IPS DF 19.7 (cell line): ENCODE results near the gene ALG2.
"Not testable (repeated sequence)": the region's sequence is repeated elsewhere in the genome, so short reads cannot be mapped to it uniquely, and the experiment has no call there.

ENCODE experiments used
- DNase-seq: peaks from one replicate; pipeline ENCODE4 v3.0.0-alpha.2; 2013; ENCODE audit warnings: low read depth, low spot score

Gene ALG2

DNA sequence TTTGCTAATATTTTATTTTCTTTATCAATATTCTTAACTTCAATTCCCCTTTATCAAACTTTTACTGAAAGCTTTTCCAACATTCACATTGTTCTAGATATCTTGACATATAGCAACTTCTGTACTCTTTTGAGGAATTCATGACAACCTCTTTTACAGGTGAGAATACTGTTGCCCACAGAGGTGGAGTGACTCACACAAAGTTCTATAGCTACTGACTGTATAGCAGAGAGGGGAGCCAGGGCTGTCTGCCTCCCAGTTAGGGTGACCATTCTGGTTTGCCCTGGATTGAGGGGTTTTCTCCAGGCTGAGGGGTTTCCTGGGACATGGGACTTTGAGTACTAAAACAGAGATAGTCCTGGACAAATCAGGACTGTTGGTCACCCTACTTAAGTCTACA lies 16.6 kb upstream of the ALG2 start:
- no peak for DNase-seq

DNA sequence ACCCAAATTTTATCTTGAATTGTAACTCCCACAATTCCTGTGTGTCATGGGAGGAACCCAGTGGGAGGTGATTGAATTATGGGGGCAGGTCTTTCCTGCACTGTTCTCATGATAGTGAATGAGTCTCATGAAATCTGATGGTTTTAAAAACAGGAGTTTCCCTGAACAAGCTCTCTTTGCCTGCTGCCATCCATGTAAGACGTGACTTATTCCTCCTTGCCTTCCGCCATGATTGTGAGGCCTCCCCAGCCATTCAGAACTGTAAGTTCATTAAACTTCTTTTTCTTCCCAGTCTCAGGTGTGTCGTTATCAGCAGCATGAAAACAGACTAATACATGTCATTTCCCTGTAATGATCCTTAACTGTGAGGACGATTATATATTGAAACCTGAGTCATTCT lies 16.1 kb upstream of the ALG2 start:
- not testable (repeated sequence) for DNase-seq

GRCh38 chr9:99237356-99237755 lies 15.6 kb upstream of the ALG2 start:
- no peak for DNase-seq

DNA sequence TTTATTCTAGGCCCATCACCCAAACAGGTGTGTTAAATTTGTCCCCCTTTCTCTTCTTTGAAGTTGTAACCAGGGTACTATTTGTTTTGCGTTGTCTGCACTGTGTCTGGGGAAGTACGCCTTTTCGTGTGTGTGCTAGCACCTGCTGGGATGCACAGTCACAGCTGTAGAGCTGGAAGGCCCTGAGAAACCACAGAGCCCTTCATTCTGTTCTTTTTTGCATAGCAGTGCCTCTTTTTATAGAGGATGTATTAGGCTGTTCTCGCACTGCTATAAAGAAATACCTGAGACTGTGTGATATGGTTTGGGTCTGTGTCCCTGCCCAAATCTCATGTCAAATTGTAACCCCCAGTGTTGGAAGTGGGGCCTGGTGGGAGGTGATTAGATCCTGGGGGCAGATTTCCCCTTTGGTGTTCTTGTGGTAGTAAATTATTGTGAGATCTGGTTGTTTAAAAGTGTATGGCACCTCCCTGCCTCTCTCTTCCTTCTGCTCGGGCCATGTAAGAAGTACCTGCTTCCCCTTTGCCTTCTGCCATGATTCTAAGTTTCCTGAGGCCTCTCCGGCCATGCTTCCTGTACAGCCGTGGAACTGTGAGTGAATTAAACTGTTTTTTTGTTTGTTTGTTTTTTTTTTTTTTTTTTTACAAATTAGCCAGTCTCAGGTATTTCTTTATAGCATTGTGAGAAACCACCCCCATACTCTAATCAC lies 14.3 kb upstream of the ALG2 start:
- DNase-seq = no peak

DNA sequence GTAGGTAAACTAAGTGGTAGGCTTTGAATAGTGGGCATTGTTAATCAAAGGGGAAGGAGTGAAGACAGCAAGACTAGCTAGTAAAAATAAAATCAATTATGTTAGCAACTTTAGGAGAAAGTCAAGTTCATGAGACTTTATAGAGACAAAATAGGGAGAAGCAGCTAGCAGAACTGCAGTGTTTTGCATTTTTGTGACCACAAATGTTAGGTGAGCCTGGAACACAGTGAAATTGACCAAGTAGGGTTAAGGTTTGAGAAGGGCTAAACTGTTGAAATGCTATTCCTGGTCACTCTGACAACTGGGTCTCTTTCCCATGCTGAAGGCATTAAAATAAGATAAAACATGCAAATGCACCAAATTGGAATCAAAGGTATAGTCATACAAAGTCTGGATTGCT lies 13.3 kb upstream of the ALG2 start:
- DNase-seq = no peak

- no peak for DNase-seq
Observed at GRCh38 chr9:99234618-99235017, 12.9 kb upstream of the ALG2 start.

DNA sequence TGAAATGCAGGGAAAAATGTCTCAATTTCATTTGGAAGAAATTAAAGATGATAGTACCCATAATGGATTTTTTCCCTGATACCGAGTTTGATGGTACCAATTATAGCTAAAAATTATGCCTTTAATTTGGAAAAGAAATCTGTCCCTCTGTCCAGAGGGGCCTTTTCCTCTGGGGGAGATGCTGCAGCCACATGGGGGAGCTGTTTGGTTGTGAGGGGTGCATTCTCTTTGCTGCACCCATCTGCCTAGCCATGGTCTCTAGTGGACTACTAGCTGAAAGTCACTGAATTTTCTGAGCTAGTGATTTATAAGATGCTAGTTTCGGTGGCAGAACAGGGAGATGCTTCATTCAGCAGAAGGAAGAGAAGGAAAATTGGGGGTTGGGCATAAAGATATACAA lies 10.0 kb upstream of the ALG2 start:
- DNase-seq = no peak

- no peak for DNase-seq
Observed at GRCh38 chr9:99230206-99230605, 8.5 kb upstream of the ALG2 start.

GRCh38 chr9:99226054-99226453 lies 4.3 kb upstream of the ALG2 start:
- DNase-seq = no peak

DNA sequence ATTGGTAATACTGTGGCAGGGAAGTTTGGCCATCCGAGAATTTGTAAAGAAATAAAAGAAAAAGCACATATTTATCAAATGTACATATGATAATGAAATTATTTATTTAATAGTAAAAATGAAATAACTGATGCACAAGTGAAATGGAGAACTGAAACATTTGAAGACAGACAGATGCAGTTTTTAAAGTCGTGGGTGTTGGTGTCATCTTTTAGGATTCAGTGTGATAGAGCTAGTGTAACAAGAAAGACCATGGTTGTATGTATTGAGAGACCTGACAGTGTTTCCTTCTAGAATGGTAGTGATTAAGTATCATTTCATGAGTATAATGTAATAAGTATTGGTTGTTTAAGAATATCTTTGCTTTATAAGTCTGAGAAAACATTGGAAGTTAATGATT lies 2.7 kb upstream of the ALG2 start:
- DNase-seq = no peak

GRCh38 chr9:99222416-99223270 lies 901 bp upstream of the ALG2 start:
- DNase-seq = no peak

GRCh38 chr9:99221266-99221620 lies 499 bp downstream of the ALG2 start:
- DNase-seq = no peak

DNA sequence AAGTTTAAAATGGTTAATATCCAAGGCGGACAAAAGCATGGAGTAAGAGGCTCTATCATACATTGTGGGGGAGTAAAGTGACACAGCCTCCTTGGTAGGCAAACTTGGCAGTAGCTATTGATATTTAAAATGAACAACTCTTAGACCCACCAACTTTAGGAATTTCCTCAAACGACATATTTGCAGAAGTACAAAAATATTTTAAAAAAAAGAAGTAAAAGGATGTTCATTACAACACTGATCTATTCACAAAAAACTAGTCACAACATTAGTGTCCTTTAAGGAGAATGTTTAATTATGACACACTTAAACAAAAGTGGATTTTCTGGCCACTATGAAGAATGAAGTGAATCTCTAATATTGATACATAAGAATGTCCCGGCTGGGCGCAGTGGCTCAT lies 1.7 kb downstream of the ALG2 start:
- no peak for DNase-seq

DNA sequence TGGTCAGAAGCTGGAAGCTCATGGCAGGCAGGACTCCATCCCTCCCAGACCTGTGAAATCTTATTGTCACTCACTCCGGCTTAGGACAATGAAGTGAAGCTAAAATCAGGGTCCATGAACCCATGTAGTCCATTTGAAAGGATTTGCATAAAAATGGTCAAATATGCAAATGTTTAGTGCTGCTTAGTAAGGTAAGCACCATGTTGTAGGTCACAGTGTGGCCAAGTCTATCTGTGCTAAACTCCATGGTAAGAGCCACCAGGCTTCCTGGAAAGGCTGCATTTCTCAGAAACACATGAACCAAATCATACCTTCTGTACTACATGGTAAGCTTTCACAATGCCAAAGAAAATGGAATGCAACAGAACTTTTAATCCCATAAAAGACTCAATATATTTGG lies 5.7 kb downstream of the ALG2 start:
- no peak for DNase-seq

GRCh38 chr9:99213197-99213596 lies 8.5 kb downstream of the ALG2 start:
- no peak for DNase-seq

GRCh38 chr9:99211746-99212145 lies 10.0 kb downstream of the ALG2 start:
- no peak for DNase-seq

GRCh38 chr9:99210572-99210971 lies 11.2 kb downstream of the ALG2 start:
- DNase-seq = no peak

DNA sequence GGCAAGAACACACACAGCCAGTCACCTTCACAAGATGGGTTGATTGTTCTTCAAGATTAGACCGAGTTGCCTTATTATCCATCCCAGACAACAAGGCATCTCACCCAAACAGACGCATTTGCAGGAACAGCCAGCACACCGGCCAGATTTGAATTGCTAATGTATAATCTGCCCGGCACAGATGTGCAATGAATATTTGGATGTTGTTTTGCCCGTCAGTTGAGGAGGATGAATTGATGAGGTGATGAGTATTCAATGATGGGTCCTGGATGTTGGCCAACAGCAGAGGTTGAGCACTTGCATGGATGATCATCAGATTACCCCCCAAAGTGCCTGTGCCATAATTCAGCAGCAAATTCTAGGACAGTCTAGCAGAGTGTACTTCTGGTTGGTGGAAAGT lies 20.1 kb downstream of the ALG2 start:
- DNase-seq = no peak

- no peak for DNase-seq
Observed at GRCh38 chr9:99199938-99200539, 21.7 kb downstream of the ALG2 start.

DNA sequence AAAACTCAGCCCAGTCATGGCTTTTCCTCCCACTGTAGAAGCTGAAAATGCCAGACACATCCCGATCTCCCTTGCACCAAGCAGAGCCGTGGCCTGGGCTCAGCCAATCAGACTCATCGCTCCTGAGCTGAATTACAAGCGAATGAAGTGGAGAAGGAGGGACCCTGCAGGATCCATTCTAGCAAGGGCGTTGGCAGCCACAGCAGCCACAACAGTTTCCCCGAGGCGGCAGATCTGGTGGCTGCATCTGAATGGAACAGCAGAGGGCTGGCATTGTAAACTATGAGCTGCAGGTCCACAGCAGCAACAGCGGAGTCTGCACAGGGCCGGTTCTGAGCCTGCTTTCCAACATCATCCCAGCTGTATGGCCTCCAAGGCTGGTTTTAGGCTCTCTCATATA lies 23.8 kb downstream of the ALG2 start:
- no peak for DNase-seq

DNA sequence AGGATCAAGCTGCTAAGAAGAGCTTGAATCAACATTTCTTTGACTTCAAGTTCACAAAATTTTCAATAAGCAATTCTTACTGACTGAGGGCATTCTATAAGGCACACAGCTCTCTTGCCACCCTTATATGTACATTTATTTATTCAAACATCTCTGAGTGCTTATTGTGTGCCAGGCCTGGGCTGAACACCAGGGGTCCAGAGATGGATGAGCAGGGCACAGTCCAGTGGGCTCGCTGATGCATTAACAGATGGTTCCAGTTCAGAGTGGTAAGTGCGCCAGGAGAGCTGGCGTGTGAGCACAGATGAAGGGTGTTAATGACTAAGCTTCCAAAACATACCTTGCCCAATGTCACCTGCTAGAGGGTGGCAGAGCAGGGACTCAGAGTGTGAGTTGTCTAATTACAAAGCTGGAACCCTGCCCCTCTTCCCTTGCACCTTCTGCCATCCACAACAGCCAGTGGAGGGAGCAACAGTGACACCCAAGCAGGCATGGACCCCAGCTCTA lies 24.6 kb downstream of the ALG2 start:
- no peak for DNase-seq

DNA sequence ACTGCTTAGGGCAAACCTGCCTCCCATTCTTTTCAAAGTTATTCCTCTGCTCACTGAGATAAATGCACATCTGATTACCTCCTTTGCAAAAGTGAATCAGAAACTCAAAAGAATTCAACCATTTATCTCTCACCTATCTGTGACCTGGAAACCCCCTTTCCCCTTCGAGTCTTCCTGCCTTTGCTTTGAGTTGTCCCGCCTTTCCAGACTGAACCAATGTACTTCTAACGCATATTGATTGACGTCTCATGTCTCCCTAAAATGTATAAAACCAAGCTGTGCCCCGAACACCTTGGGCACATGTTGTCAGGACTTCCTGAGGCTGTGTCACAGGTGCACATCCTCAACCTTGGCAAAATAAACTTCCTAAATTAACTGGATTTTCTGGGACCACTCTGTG lies 25.3 kb downstream of the ALG2 start:
- DNase-seq = not testable (repeated sequence)

DNA sequence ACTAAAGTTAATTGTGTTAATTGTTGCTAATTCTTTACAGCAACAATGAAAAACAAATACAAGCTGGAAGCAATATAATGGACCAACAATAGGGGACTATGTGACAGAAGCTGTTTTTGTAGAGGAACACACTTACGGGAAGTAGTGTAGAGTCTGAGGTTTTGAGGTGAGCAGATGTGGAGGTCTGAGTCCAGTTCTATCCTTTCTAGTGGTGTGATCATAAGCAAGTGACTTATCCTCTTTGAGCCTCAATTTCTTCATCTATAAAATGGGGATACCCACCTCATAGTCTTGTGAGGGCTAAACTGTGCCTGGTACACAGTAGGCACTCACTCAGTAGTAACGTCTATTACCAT lies 28.3 kb downstream of the ALG2 start:
- DNase-seq = no peak
